T-helper 2 cell treated with Interferon-gamma antibody and Interleukin-4, amounts not matched to agents 5 μg/mL and 100 μg/mL, for 36 hours (primary cell): ENCODE measurements around the gene GSN.

ENCODE experiments used
- DNase-seq: peaks from one replicate; pipeline ENCODE4 v3.0.0; 2021; ENCODE audit warnings: low spot score
- H3K27ac Mint-ChIP-seq: one replicate; pipeline ENCODE4 v1.8.0; 2021; ENCODE audit warnings: mild to moderate bottlenecking, mixed read lengths
- H3K27me3 Mint-ChIP-seq: one replicate; pipeline ENCODE4 v1.8.0; 2021; ENCODE audit warnings: low read depth, mixed read lengths
- H3K36me3 Mint-ChIP-seq: one replicate; pipeline ENCODE4 v1.8.0; 2021; ENCODE audit warnings: low read depth, mixed read lengths
- H3K4me1 Mint-ChIP-seq: one replicate; pipeline ENCODE4 v1.8.0; 2021; ENCODE audit warnings: low read depth, mixed read lengths
- H3K4me3 Mint-ChIP-seq: one replicate; pipeline ENCODE4 v1.8.0; 2022; ENCODE audit warnings: mild to moderate bottlenecking, moderate library complexity, mixed read lengths
- H3K9me3 Mint-ChIP-seq: one replicate; pipeline ENCODE4 v1.8.0; 2021; ENCODE audit warnings: mixed read lengths

Gene GSN

GRCh38 chr9:121353241-121354061 lies 85.5 kb downstream of the GSN start:
- Mint-ChIP-seq H3K9me3 (no peaks in the 10 kb centered on the region), H3K36me3 (peaks cover 16% of the 10 kb centered on the region), H3K27ac (peak overlapping the region; percentile 56), H3K4me3 (peak overlapping the region; percentile 47), H3K4me1 (peaks cover 20% of the 10 kb centered on the region), H3K27me3 (no peaks in the 10 kb centered on the region)
- peak; percentile 56 for DNase-seq

- peak overlapping the region; percentile 56 for H3K27ac Mint-ChIP-seq
- H3K36me3 Mint-ChIP-seq, result peaks cover 16% of the 10 kb centered on the region
- peaks cover 25% of the 10 kb centered on the region for H3K4me1 Mint-ChIP-seq
- peak overlapping the region; percentile 47 for H3K4me3 Mint-ChIP-seq
- no peaks in the 10 kb centered on the region for H3K9me3 Mint-ChIP-seq
- DNase-seq, result no peak
- H3K27me3 Mint-ChIP-seq, result no peaks in the 10 kb centered on the region
Observed at GRCh38 chr9:121354141-121354540, 86.2 kb downstream of the GSN start.

- DNase-seq, result no peak
- Mint-ChIP-seq H3K27me3 (no peaks in the 10 kb centered on the region), H3K9me3 (no peaks in the 10 kb centered on the region), H3K4me3 (no peak overlapping the region), H3K27ac (peak overlapping the region; percentile 24), H3K36me3 (peaks cover 16% of the 10 kb centered on the region), H3K4me1 (peaks cover 27% of the 10 kb centered on the region)
Observed at GRCh38 chr9:121354762-121355161, 86.8 kb downstream of the GSN start.

GRCh38 chr9:121357011-121357410 lies 89.0 kb downstream of the GSN start:
- H3K4me3 Mint-ChIP-seq, result no peak overlapping the region
- no peak for DNase-seq
- H3K4me1 Mint-ChIP-seq, result peaks cover 29% of the 10 kb centered on the region
- no peaks in the 10 kb centered on the region for H3K27me3 Mint-ChIP-seq
- peaks cover 14% of the 10 kb centered on the region for H3K36me3 Mint-ChIP-seq
- H3K9me3 Mint-ChIP-seq, result no peaks in the 10 kb centered on the region
- no peak overlapping the region for H3K27ac Mint-ChIP-seq

- Mint-ChIP-seq H3K27ac (no peak overlapping the region), H3K4me3 (peak overlapping the region; percentile 44), H3K27me3 (no peaks in the 10 kb centered on the region), H3K9me3 (no peaks in the 10 kb centered on the region), H3K36me3 (peaks cover 8% of the 10 kb centered on the region), H3K4me1 (peaks cover 24% of the 10 kb centered on the region)
- DNase-seq, result no peak
Observed at GRCh38 chr9:121358751-121359150, 90.8 kb downstream of the GSN start.

- H3K36me3 Mint-ChIP-seq, result peaks cover 5% of the 10 kb centered on the region
- no peaks in the 10 kb centered on the region for H3K27me3 Mint-ChIP-seq
- peaks cover 21% of the 10 kb centered on the region for H3K4me1 Mint-ChIP-seq
- no peak overlapping the region for H3K4me3 Mint-ChIP-seq
- no peak for DNase-seq
- no peaks in the 10 kb centered on the region for H3K9me3 Mint-ChIP-seq
- H3K27ac Mint-ChIP-seq, result no peak overlapping the region
Observed at GRCh38 chr9:121359351-121360294, 91.7 kb downstream of the GSN start.

GRCh38 chr9:121360601-121361374 lies 92.8 kb downstream of the GSN start:
- Mint-ChIP-seq H3K4me1 (peaks cover 31% of the 10 kb centered on the region), H3K27ac (no peak overlapping the region), H3K27me3 (no peaks in the 10 kb centered on the region)

GRCh38 chr9:121362813-121363621 lies 95.1 kb downstream of the GSN start:
- H3K36me3 Mint-ChIP-seq, result peaks cover 3% of the 10 kb centered on the region
- no peak overlapping the region for H3K4me3 Mint-ChIP-seq
- DNase-seq, result no peak
- no peaks in the 10 kb centered on the region for H3K27me3 Mint-ChIP-seq
- H3K27ac Mint-ChIP-seq, result no peak overlapping the region
- no peaks in the 10 kb centered on the region for H3K9me3 Mint-ChIP-seq
- H3K4me1 Mint-ChIP-seq, result peaks cover 36% of the 10 kb centered on the region

More at GRCh38 chr9:121360601-121361374, 92.8 kb downstream of the GSN start:
- H3K4me3 Mint-ChIP-seq, result no peak overlapping the region
- no peaks in the 10 kb centered on the region for H3K9me3 Mint-ChIP-seq
- H3K36me3 Mint-ChIP-seq, result peaks cover 5% of the 10 kb centered on the region
- no peak for DNase-seq

- Mint-ChIP-seq H3K27ac (no peak overlapping the region), H3K4me3 (no peak overlapping the region)
Observed at GRCh38 chr9:121363622-121363961, 95.6 kb downstream of the GSN start.

GRCh38 chr9:121364077-121364476 lies 96.1 kb downstream of the GSN start:
- H3K36me3 Mint-ChIP-seq, result peaks cover 5% of the 10 kb centered on the region
- no peak overlapping the region for H3K4me3 Mint-ChIP-seq
- no peaks in the 10 kb centered on the region for H3K9me3 Mint-ChIP-seq
- peaks cover 38% of the 10 kb centered on the region for H3K4me1 Mint-ChIP-seq
- H3K27ac Mint-ChIP-seq, result no peak overlapping the region
- DNase-seq, result no peak
- H3K27me3 Mint-ChIP-seq, result no peaks in the 10 kb centered on the region

More at GRCh38 chr9:121363622-121363961, 95.6 kb downstream of the GSN start:
- Mint-ChIP-seq H3K9me3 (no peaks in the 10 kb centered on the region), H3K4me1 (peaks cover 38% of the 10 kb centered on the region), H3K36me3 (peaks cover 5% of the 10 kb centered on the region), H3K27me3 (no peaks in the 10 kb centered on the region)
- no peak for DNase-seq

- Mint-ChIP-seq H3K4me1 (peaks cover 37% of the 10 kb centered on the region), H3K27ac (no peak overlapping the region), H3K36me3 (peaks cover 5% of the 10 kb centered on the region), H3K4me3 (no peak overlapping the region), H3K9me3 (no peaks in the 10 kb centered on the region), H3K27me3 (no peaks in the 10 kb centered on the region)
- DNase-seq, result no peak
Observed at GRCh38 chr9:121364886-121365285, 96.9 kb downstream of the GSN start.

GRCh38 chr9:121365564-121365963 lies 97.6 kb downstream of the GSN start:
- Mint-ChIP-seq H3K4me3 (no peak overlapping the region), H3K9me3 (peaks cover 4% of the 10 kb centered on the region), H3K4me1 (peaks cover 40% of the 10 kb centered on the region), H3K27ac (no peak overlapping the region), H3K27me3 (no peaks in the 10 kb centered on the region), H3K36me3 (peaks cover 9% of the 10 kb centered on the region)
- no peak for DNase-seq

- Mint-ChIP-seq H3K4me1 (peaks cover 42% of the 10 kb centered on the region), H3K4me3 (no peak overlapping the region), H3K9me3 (peaks cover 5% of the 10 kb centered on the region), H3K27me3 (no peaks in the 10 kb centered on the region), H3K36me3 (peaks cover 9% of the 10 kb centered on the region), H3K27ac (no peak overlapping the region)
- DNase-seq, result no peak
Observed at GRCh38 chr9:121366611-121367192, 98.7 kb downstream of the GSN start.
